WTC11 (cell line): ENCODE data around the gene TRIAP1.

Experiments
- ATF3 ChIP-seq: sonication (generic); formaldehyde crosslinking; conservative IDR thresholded peaks from 2 replicates; pipeline ENCODE4 v1.8.1; 2022; ENCODE audit warnings: mild to moderate bottlenecking, missing genetic modification reagents
- CREB1 ChIP-seq: sonication (generic); formaldehyde crosslinking; IDR thresholded peaks from 2 replicates; pipeline ENCODE4 v1.8.0; 2023; ENCODE audit warnings: mild to moderate bottlenecking, missing genetic modification reagents
- CTCF ChIP-seq: fragments of 200-600 bp; IDR thresholded peaks from 2 replicates; pipeline ENCODE4 v1.8.0; 2022; ENCODE audit warnings: antibody characterized with exemption
- FOXJ3 ChIP-seq: sonication (generic); formaldehyde crosslinking; IDR thresholded peaks from 2 replicates; pipeline ENCODE4 v1.9.0; 2021; ENCODE audit warnings: missing genetic modification reagents, mild to moderate bottlenecking, borderline replicate concordance
- FOXP1 ChIP-seq: sonication (generic); formaldehyde crosslinking; IDR thresholded peaks from 2 replicates; pipeline ENCODE4 v1.8.0; 2022; ENCODE audit warnings: missing genetic modification reagents, mild to moderate bottlenecking, moderate library complexity, borderline replicate concordance
- NR3C1 ChIP-seq: sonication (generic); formaldehyde crosslinking; conservative IDR thresholded peaks from 2 replicates; pipeline ENCODE4 v1.8.1; 2023; ENCODE audit warnings: low read depth, mild to moderate bottlenecking, missing genetic modification reagents
- SP1 ChIP-seq: sonication (generic); formaldehyde crosslinking; conservative IDR thresholded peaks from 2 replicates; pipeline ENCODE4 v1.8.1; 2022; ENCODE audit warnings: missing genetic modification reagents
- TEAD4 ChIP-seq: sonication (generic); formaldehyde crosslinking; IDR thresholded peaks from 2 replicates; pipeline ENCODE4 v1.8.0; 2022; ENCODE audit warnings: mild to moderate bottlenecking, missing genetic modification reagents
- USF2 ChIP-seq: sonication (generic); formaldehyde crosslinking; IDR thresholded peaks from 2 replicates; pipeline ENCODE4 v1.8.1; 2023; ENCODE audit warnings: mild to moderate bottlenecking, missing genetic modification reagents, moderate library complexity
- ZBTB21 ChIP-seq: sonication (generic); formaldehyde crosslinking; IDR thresholded peaks from 2 replicates; pipeline ENCODE4 v1.8.1; 2023; ENCODE audit warnings: mild to moderate bottlenecking, missing genetic modification reagents, borderline replicate concordance
- ZNF281 ChIP-seq: sonication (generic); formaldehyde crosslinking; IDR thresholded peaks from 2 replicates; pipeline ENCODE4 v1.8.0; 2023; ENCODE audit warnings: mild to moderate bottlenecking, missing genetic modification reagents

- TF ChIP-seq CTCF (no peak), USF2 (CRISPR knock-in tag) (no peak), FOXP1 (CRISPR knock-in tag) (no peak), ZNF281 (CRISPR knock-in tag) (no peak), CREB1 (CRISPR knock-in tag) (no peak), FOXJ3 (no peak), NR3C1 (CRISPR knock-in tag) (no peak), SP1 (CRISPR knock-in tag) (no peak), ATF3 (no peak), TEAD4 (CRISPR knock-in tag) (no peak), ZBTB21 (no peak)
Measured at GRCh38 chr12:120416490-120417216, 29.5 kb downstream of the TRIAP1 start.
